Type B pancreatic cell (in vitro differentiated cells): Measurements from ENCODE around the gene TMEM221. TPM values are rescaled to one million over a fixed set of nuclear protein-coding genes. Genes with fewer than 3 reads are reported as not detected.

ENCODE experiments used
- DNase-seq: peaks from one replicate; pipeline ENCODE4 v3.0.0; 2021; ENCODE audit warnings: mixed read lengths; ENCODE audit not compliant: unreplicated experiment; ENCODE audit errors: extremely low spot score
- H3K27ac Mint-ChIP-seq: 2 replicates; pipeline ENCODE4 v1.8.0; 2021; ENCODE audit warnings: mild to moderate bottlenecking, mixed read lengths
- H3K27me3 Mint-ChIP-seq: 2 replicates; pipeline ENCODE4 v1.8.0; 2021; ENCODE audit warnings: mixed read lengths
- H3K36me3 Mint-ChIP-seq: 2 replicates; pipeline ENCODE4 v1.8.0; 2021; ENCODE audit warnings: mixed read lengths
- H3K4me1 Mint-ChIP-seq: one replicate; pipeline ENCODE4 v1.8.0; 2021; ENCODE audit warnings: mixed read lengths; ENCODE audit not compliant: unreplicated experiment
- H3K4me3 Mint-ChIP-seq: 2 replicates; pipeline ENCODE4 v1.8.0; 2021; ENCODE audit warnings: mild to moderate bottlenecking, mixed read lengths
- H3K9me3 Mint-ChIP-seq: 2 replicates; pipeline ENCODE4 v1.8.0; 2021; ENCODE audit warnings: mixed read lengths
- CTCF ChIP-seq: fragments of 200-600 bp; sonication (generic); conservative IDR thresholded peaks from 2 replicates; pipeline ENCODE4 v1.5.0; 2021; ENCODE audit warnings: antibody characterized with exemption, mild to moderate bottlenecking
- total RNA-seq: library from RNA; stranded (reverse); gene quantifications from 2 replicates; pipeline ENCODE4 v1.2.1, GENCODE V29; 2021; ENCODE audit warnings: low replicate concordance

TMEM221 gene
- total RNA-seq, 1 donor from 2014 or later, result 0.87 TPM

- TF ChIP-seq CTCF, result no peak
- no peaks in the 10 kb centered on the region for H3K36me3 Mint-ChIP-seq
- peaks cover 16% of the 10 kb centered on the region for H3K4me1 Mint-ChIP-seq
- H3K4me3 Mint-ChIP-seq, result no peak overlapping the region
- no peaks in the 10 kb centered on the region for H3K27me3 Mint-ChIP-seq
- no peak overlapping the region for H3K27ac Mint-ChIP-seq
- no peak for DNase-seq
- no peaks in the 10 kb centered on the region for H3K9me3 Mint-ChIP-seq
Measured at GRCh38 chr19:17484520-17485185, 36.2 kb upstream of the TMEM221 start.

GRCh38 chr19:17483605-17484002, 35.1 kb upstream of the TMEM221 start:
- H3K9me3 Mint-ChIP-seq, result no peaks in the 10 kb centered on the region
- DNase-seq, result no peak
- no peak for TF ChIP-seq CTCF
- H3K36me3 Mint-ChIP-seq, result no peaks in the 10 kb centered on the region
- H3K4me3 Mint-ChIP-seq, result no peak overlapping the region
- H3K27me3 Mint-ChIP-seq, result no peaks in the 10 kb centered on the region
- H3K27ac Mint-ChIP-seq, result no peak overlapping the region
- peaks cover 17% of the 10 kb centered on the region for H3K4me1 Mint-ChIP-seq

- TF ChIP-seq CTCF, result no peak
- no peak overlapping the region for H3K27ac Mint-ChIP-seq
- H3K36me3 Mint-ChIP-seq, result no peaks in the 10 kb centered on the region
- DNase-seq, result no peak
- H3K9me3 Mint-ChIP-seq, result no peaks in the 10 kb centered on the region
- H3K4me1 Mint-ChIP-seq, result peaks cover 12% of the 10 kb centered on the region
- H3K4me3 Mint-ChIP-seq, result no peak overlapping the region
- H3K27me3 Mint-ChIP-seq, result no peaks in the 10 kb centered on the region
Measured at GRCh38 chr19:17482877-17483604, 34.6 kb upstream of the TMEM221 start.

- H3K4me1 Mint-ChIP-seq, result peaks cover 12% of the 10 kb centered on the region
- no peaks in the 10 kb centered on the region for H3K27me3 Mint-ChIP-seq
- no peak for TF ChIP-seq CTCF
- no peak overlapping the region for H3K4me3 Mint-ChIP-seq
- no peak overlapping the region for H3K27ac Mint-ChIP-seq
- H3K9me3 Mint-ChIP-seq, result no peaks in the 10 kb centered on the region
- no peak for DNase-seq
- no peaks in the 10 kb centered on the region for H3K36me3 Mint-ChIP-seq
Measured at GRCh38 chr19:17481986-17482385, 33.5 kb upstream of the TMEM221 start.

- Mint-ChIP-seq H3K9me3 (no peaks in the 10 kb centered on the region), H3K27me3 (no peaks in the 10 kb centered on the region), H3K36me3 (no peaks in the 10 kb centered on the region), H3K27ac (no peak overlapping the region), H3K4me1 (peaks cover 15% of the 10 kb centered on the region), H3K4me3 (no peak overlapping the region)
- no peak for DNase-seq
- no peak for TF ChIP-seq CTCF
Measured at GRCh38 chr19:17479325-17479791, 30.9 kb upstream of the TMEM221 start.
